IMR-90 (cell line): ENCODE results near the gene MYCT1. TPM values are rescaled to one million over a fixed set of nuclear protein-coding genes. Genes with fewer than 3 reads are reported as not detected.

Experiments used
- ATAC-seq: fragments of 200-7000 bp; cut with Tn5 transposase; 2 replicates; pipeline ENCODE4 v1.9.1; 2020; ENCODE audit warnings: low read depth, mild to moderate bottlenecking, moderate library complexity
- BruUV-seq: library from RNA; stranded (reverse); fragments of 400-500 nt; replicated peaks from 2 replicates; lab custom pipeline; 2021; lab: Mats Ljungman, UMichigan
- CTCF ChIA-PET: fragments of 300-600 bp; formaldehyde crosslinking; extraction: SDS; loops from one replicate; lab custom pipeline; 2021; ENCODE audit warnings: antibody characterized with exemption; lab: Yijun Ruan, JAX
- POLR2A ChIA-PET: fragments of 300-600 bp; sonication (Branson Sonifier 250); formaldehyde crosslinking; loops from one replicate; lab custom pipeline; 2022; ENCODE audit warnings: antibody characterized with exemption; ENCODE audit not compliant: unreplicated experiment; lab: Charles Lee
- DNase-seq: peaks from one replicate; pipeline ENCODE4 v3.0.0; 2013
- H2AFZ ChIP-seq: replicated peaks from 2 replicates; pipeline ENCODE3; 2013; ENCODE audit warnings: low read length, mild to moderate bottlenecking; ENCODE audit not compliant: poor library complexity
- H2AK5ac ChIP-seq: 2 replicates; pipeline ENCODE4 v1.6.1; 2013; ENCODE audit warnings: low read depth, low read length, inconsistent platforms
- H2AK9ac ChIP-seq: replicated peaks from 2 replicates; pipeline ENCODE3; 2013; ENCODE audit warnings: mild to moderate bottlenecking, low read depth, low read length, moderate library complexity; ENCODE audit not compliant: poor library complexity
- H2BK120ac ChIP-seq: 2 replicates; pipeline ENCODE4 v1.6.1; 2013; ENCODE audit warnings: low read depth, low read length, inconsistent platforms
- H2BK15ac ChIP-seq: 3 replicates; pipeline ENCODE4 v1.6.1; 2013; ENCODE audit warnings: low read depth, low read length, inconsistent platforms
- H2BK20ac ChIP-seq: 2 replicates; pipeline ENCODE4 v1.6.1; 2013; ENCODE audit warnings: low read depth, mild to moderate bottlenecking, inconsistent platforms, low read length, moderate library complexity
- H2BK5ac ChIP-seq: 2 replicates; pipeline ENCODE4 v1.6.1; 2013; ENCODE audit warnings: mild to moderate bottlenecking, low read depth, low read length, inconsistent platforms; ENCODE audit not compliant: poor library complexity, severe bottlenecking
- H3K14ac ChIP-seq: replicated peaks from 2 replicates; pipeline ENCODE4 v1.6.1; 2013; ENCODE audit warnings: low read depth, low read length, inconsistent platforms
- H3K18ac ChIP-seq: 2 replicates; pipeline ENCODE4 v1.6.1; 2013; ENCODE audit warnings: low read depth, low read length, control low read depth
- H3K23ac ChIP-seq: 2 replicates; pipeline ENCODE4 v1.6.1; 2013; ENCODE audit warnings: low read depth, low read length, inconsistent platforms
- H3K27ac ChIP-seq: 2 replicates; pipeline ENCODE4 v1.5.1; 2013; ENCODE audit warnings: mild to moderate bottlenecking, control low read depth, low read length; ENCODE audit not compliant: insufficient read depth
- H3K27me3 ChIP-seq: 2 replicates; pipeline ENCODE4 v1.6.1; 2013; ENCODE audit warnings: low read length; ENCODE audit not compliant: control insufficient read depth, insufficient read depth
- H3K36me3 ChIP-seq: 2 replicates; pipeline ENCODE4 v1.6.1; 2013; ENCODE audit warnings: low read length, mixed read lengths; ENCODE audit not compliant: control insufficient read depth, insufficient read depth
- H3K4ac ChIP-seq: 2 replicates; pipeline ENCODE4 v1.6.1; 2013; ENCODE audit warnings: low read depth, low read length, inconsistent platforms
- H3K4me1 ChIP-seq: 2 replicates; pipeline ENCODE4 v1.6.1; 2013; ENCODE audit warnings: low read length, mixed read lengths; ENCODE audit not compliant: control insufficient read depth, insufficient read depth
- H3K4me2 ChIP-seq: 2 replicates; pipeline ENCODE4 v1.6.1; 2013; ENCODE audit warnings: low read depth, mild to moderate bottlenecking, control low read depth, low read length, moderate library complexity
- H3K4me3 ChIP-seq: 2 replicates; pipeline ENCODE4 v1.5.1; 2013; ENCODE audit warnings: low read depth, mild to moderate bottlenecking, control low read depth, low read length, moderate library complexity; ENCODE audit not compliant: insufficient read depth
- H3K56ac ChIP-seq: 2 replicates; pipeline ENCODE4 v1.6.1; 2013; ENCODE audit warnings: low read length, inconsistent platforms; ENCODE audit not compliant: insufficient read depth; ENCODE audit errors: extremely low read depth
- H3K79me1 ChIP-seq, 2 experiments: 2 replicates each; pipeline ENCODE4 v1.6.1; 2013; ENCODE audit warnings: low read length in 2 of 2, inconsistent platforms in 1 of 2, low read depth in 1 of 2
- H3K9ac ChIP-seq: 2 replicates; pipeline ENCODE4 v1.6.1; 2013; ENCODE audit warnings: low read depth, low read length, control low read depth
- H3K9me1 ChIP-seq: 2 replicates; pipeline ENCODE4 v1.6.1; 2013; ENCODE audit warnings: low read length, inconsistent platforms; ENCODE audit not compliant: insufficient read depth
- H3K9me3 ChIP-seq: 2 replicates; pipeline ENCODE4 v1.6.1; 2013; ENCODE audit warnings: low read length; ENCODE audit not compliant: control insufficient read depth, insufficient read depth
- H4K20me1 ChIP-seq: 2 replicates; pipeline ENCODE4 v1.6.1; 2013; ENCODE audit warnings: low read length, inconsistent platforms; ENCODE audit not compliant: insufficient read depth
- H4K5ac ChIP-seq: 2 replicates; pipeline ENCODE4 v1.6.1; 2013; ENCODE audit warnings: mild to moderate bottlenecking, low read depth, low read length, control low read depth
- H4K8ac ChIP-seq, 2 experiments: 2 replicates each; pipeline ENCODE4 v1.6.1; 2013; ENCODE audit warnings: low read depth in 2 of 2, low read length in 2 of 2, control low read depth in 1 of 2, inconsistent platforms in 1 of 2
- H4K91ac ChIP-seq: 2 replicates; pipeline ENCODE4 v1.6.1; 2013; ENCODE audit warnings: low read depth, low read length, inconsistent platforms; ENCODE audit not compliant: insufficient read depth
- FOS ChIP-seq: fragments of 150-350 bp; IDR thresholded peaks from 2 replicates; pipeline ENCODE4 v1.6.1; 2016; ENCODE audit warnings: low read depth, low read length
- RAD21 ChIP-seq: IDR thresholded peaks from 2 replicates; pipeline ENCODE4 v1.6.1; 2012; ENCODE audit warnings: low read length, improper control_type of control experiment
- WGBS, 2 experiments: methylation state at CpG; one replicate each; pipeline versions ENCODE4 v1.1.5 to v1.1.7; 2013; ENCODE audit warnings: missing lambda C conversion rate in 2 of 2; ENCODE audit not compliant: insufficient read length in 1 of 2; ENCODE audit errors: extremely low coverage in 2 of 2; 5-methylcytosine and 5-hydroxymethylcytosine counted together
- dilution Hi-C: fragments of 300-500 bp; cut with HindIII; formaldehyde crosslinking; loops from one replicate; pipeline ENCODE4 v1.14.3; 2018; ENCODE audit warnings: low sequenced_read_pairs; ENCODE audit not compliant: unreplicated experiment
- in situ Hi-C: fragments of 300-500 bp; cut with MboI; formaldehyde crosslinking; loops from 3 replicates; pipeline ENCODE4 v1.14.3; 2019; ENCODE audit warnings: low sequenced_read_pairs, inconsistent platforms, mixed read lengths
- intact Hi-C: fragments of 100-400 bp; cut with micrococcal nuclease; formaldehyde crosslinking; loops from 2 replicates; pipeline ENCODE4 v1.10.0; 2022
- polyA plus RNA-seq, 3 experiments: library from polyadenylated mRNA; depleted of rRNA; stranded (reverse); fragments of >200 nt; gene quantifications; 2 replicates each; pipeline ENCODE4 v1.2.3, GENCODE V29; 2012; ENCODE audit warnings: low replicate concordance in 1 of 3
- total RNA-seq: library from RNA; depleted of rRNA; stranded (reverse); fragments of >200 nt; gene quantifications from 2 replicates; pipeline ENCODE4 v1.2.3, GENCODE V29; 2012

The MYCT1 gene
- total and polyA plus RNA-seq, 2 of the 4 experiments (the other 2 are of a cell fraction): 0.89 to 0.90 TPM

DNA sequence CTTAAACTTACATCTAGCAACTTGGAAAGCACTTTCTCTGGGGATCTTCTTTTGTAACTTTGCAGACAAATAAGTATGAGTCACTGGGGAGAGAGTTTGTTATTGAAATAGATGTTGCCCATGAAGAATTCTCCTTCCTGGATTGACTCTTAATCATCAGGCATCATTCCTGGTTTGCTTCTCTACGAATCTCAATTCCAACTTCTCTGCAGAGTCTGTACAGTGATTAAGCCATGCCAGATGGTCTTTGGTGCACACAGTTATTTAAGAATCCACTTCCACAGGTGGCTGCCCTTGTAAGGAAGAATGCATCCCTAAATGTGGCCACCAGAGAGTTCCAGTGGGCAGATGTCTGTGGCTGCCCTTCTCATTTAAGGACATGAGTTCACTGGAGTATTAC, 25.7 kb downstream of the MYCT1 start:
- DNase-seq (peak; percentile 85), ATAC-seq (peak; percentile 90)
- Histone ChIP-seq H4K91ac (no peak overlapping the region), H4K8ac (no peak overlapping the region), H3K27me3 (no peaks in the 10 kb centered on the region), H3K9me3 (no peaks in the 10 kb centered on the region), H3K27ac (no peak overlapping the region), H2BK120ac (no peak overlapping the region), H4K20me1 (no peaks in the 10 kb centered on the region), H3K9me1 (no peaks in the 10 kb centered on the region; the same call in 1 of the 2 replicates), H3K18ac (no peak overlapping the region), H3K23ac (no peak overlapping the region), H2AFZ (no peak overlapping the region), H2AK9ac (no peak overlapping the region), H2BK20ac (no peak overlapping the region), H3K36me3 (no peaks in the 10 kb centered on the region), H3K4ac (no peak overlapping the region), H3K14ac (no peak overlapping the region), H3K4me2 (peak overlapping the region; percentile 44; the same call in 1 of the 2 replicates), H3K79me1 (no peaks in the 10 kb centered on the region), H2BK5ac (no peak overlapping the region), H3K4me1 (peaks cover 1% of the 10 kb centered on the region; the same call in 1 of the 2 replicates), H3K4me3 (no peak overlapping the region), H4K5ac (no peak overlapping the region), H2BK15ac (no peak overlapping the region), H2AK5ac (no peak overlapping the region), H3K9ac (no peak overlapping the region), H3K56ac (no peak overlapping the region)
- dilution Hi-C loops (no loop called here), intact Hi-C loops (no loop called here), in situ Hi-C loops (no loop called here)
- no CpG with 5 or more reads among the region's 1 CpG for WGBS, 2 experiments
- CTCF ChIA-PET: interaction anchor here (0.6 kb wide), 1 partner anchor 410 kb away, joined by 4 read pairs; no protein-coding TSS in a partner anchor
- BruUV-seq: no TSS peak
- POLR2A ChIA-PET: no interaction called here
- TF ChIP-seq RAD21 (no peak), FOS (peak; percentile 75)
